IPS-NIHi11 (cell line): ENCODE data around the gene PPIA.

Experiments
- DNase-seq: peaks from one replicate; pipeline ENCODE4 v3.0.0; 2012; ENCODE audit warnings: mixed read lengths, low spot score

Gene PPIA

GRCh38 chr7:44796504-44797328 is at the start of gene PPIA:
TSS of gene PPIA (plus strand) at chr7:44796681. CDS start at chr7:44796725, 44 bp downstream.
- DNase-seq, result peak; percentile 99

GRCh38 chr7:44748045-44748947 is 48.2 kb upstream of the PPIA start, which contains the start of gene ZMIZ2:
TSS of gene ZMIZ2 (plus strand) at chr7:44748847. CDS start at chr7:44756250, 7,403 bp downstream.
- DNase-seq, result peak; percentile 98

GRCh38 chr7:44748948-44749731 is 47.3 kb upstream of the PPIA start:
- DNase-seq, result no peak

GRCh38 chr7:44749992-44750391 is 46.5 kb upstream of the PPIA start:
- no peak for DNase-seq

GRCh38 chr7:44750424-44750823 is 46.1 kb upstream of the PPIA start:
- no peak for DNase-seq

GRCh38 chr7:44750921-44751571 is 45.4 kb upstream of the PPIA start:
- peak; percentile 26 for DNase-seq

GRCh38 chr7:44752822-44753221 is 43.7 kb upstream of the PPIA start:
- DNase-seq, result no peak

- DNase-seq, result peak; percentile 3
Observed at GRCh38 chr7:44754802-44755697, 41.4 kb upstream of the PPIA start.

- DNase-seq, result peak; percentile 4
Observed at GRCh38 chr7:44755698-44756627, 40.5 kb upstream of the PPIA start.

GRCh38 chr7:44756904-44757303 is 39.6 kb upstream of the PPIA start:
- peak; percentile 5 for DNase-seq

- peak; percentile 10 for DNase-seq
Observed at GRCh38 chr7:44757311-44757710, 39.2 kb upstream of the PPIA start.

GRCh38 chr7:44757739-44758138 is 38.7 kb upstream of the PPIA start:
- DNase-seq, result no peak

GRCh38 chr7:44759246-44759645 is 37.2 kb upstream of the PPIA start:
- no peak for DNase-seq

- no peak for DNase-seq
Observed at GRCh38 chr7:44760034-44760580, 36.4 kb upstream of the PPIA start.

- peak; percentile 57 for DNase-seq
Observed at GRCh38 chr7:44761207-44762161, 35.0 kb upstream of the PPIA start.

GRCh38 chr7:44762300-44762699 is 34.2 kb upstream of the PPIA start:
- no peak for DNase-seq

GRCh38 chr7:44762726-44763522 is 33.6 kb upstream of the PPIA start:
- no peak for DNase-seq
